Pancreas (tissue), 10 donors: Measurements from ENCODE around the gene POU5F1. TPM values are rescaled to one million over a fixed set of nuclear protein-coding genes. Genes with fewer than 3 reads are reported as not detected.

Experiments used
- ATAC-seq, 4 donors: fragments of 200-7000 bp; cut with Tn5 transposase; one replicate each; pipeline versions ENCODE4 v1.8.0 to v1.9.1; 2020; ENCODE audit warnings: mild to moderate bottlenecking in 4 of 4, moderate library complexity in 4 of 4
- DNase-seq, 6 donors: peaks; one replicate each; pipeline ENCODE4 v3.0.0-alpha.2; 2020
- FAIRE-seq: peaks from 2 replicates; lab custom pipeline; 2012; peaks lifted over from hg19 to GRCh38; lab: Jason Lieb, UNC
- H3K27ac ChIP-seq, 4 donors: fragments of 200-600 bp; sonication (generic); 1 replicate in 3 of 4; 2 replicates in 1 of 4; pipeline versions ENCODE4 v1.5.0 to v1.8.0; 2020
- H3K27me3 ChIP-seq, 4 donors: fragments of 200-600 bp; one replicate each; pipeline ENCODE4 v1.8.0; 2021
- H3K36me3 ChIP-seq, 3 donors: fragments of 200-600 bp; sonication (generic) in 1 of 3; one replicate each; pipeline versions ENCODE4 v1.5.0 to v1.8.0; 2020 to 2021
- H3K4me1 ChIP-seq, 3 donors: fragments of 200-600 bp; one replicate each; pipeline ENCODE4 v1.8.0; 2021
- H3K4me3 ChIP-seq, 4 donors: fragments of 200-600 bp; sonication (generic) in 2 of 4; one replicate each; pipeline versions ENCODE4 v1.5.0 to v1.8.0; 2020 to 2021
- H3K9me3 ChIP-seq, 4 donors: fragments of 200-600 bp; one replicate each; pipeline ENCODE4 v1.8.0; 2021
- WGBS, 2 donors: extraction: QIAGEN DNeasy Blood & Tissue Kit; methylation state at CpG; one replicate each; pipeline ENCODE4 v1.1.7; 2013; 5-methylcytosine and 5-hydroxymethylcytosine counted together
- intact Hi-C, 3 donors: fragments of 100-400 bp; cut with DNase I; formaldehyde crosslinking; loops; one replicate each; pipeline versions ENCODE4 v1.11.1 to v1.14.2; 2022
- polyA plus RNA-seq, 2 donors: library from polyadenylated mRNA; stranded (reverse); fragments of 200-250 nt; gene quantifications; one replicate each; pipeline ENCODE4 v1.2.3, GENCODE V29; 2013
- total RNA-seq, 6 donors: library from RNA; stranded (reverse); fragmentation: NEBNext Ultra II Directional in 4 of 6; extraction: Animal tissue kit (Norgen Biotek cat#: 25700) in 4 of 6; gene quantifications; one replicate each; pipeline versions ENCODE4 v1.2.1 to v1.2.4, GENCODE V29; 2021 to 2023
- TF ChIP-seq, protein P1 (sequence below), 4 donors: fragments of 200-600 bp; sonication (generic) in 3 of 4; IDR thresholded peaks; one replicate each; pipeline versions ENCODE4 v1.5.0 to v1.8.0; 2021; ENCODE audit warnings: antibody characterized with exemption in 4 of 4
- donor health status: healthy with polysubstance abuse.
- donor health status: DM: no; HTN: no; CAD: no; lungs with moderate emphysema.
- donor health status: DM: no; HTN: no; CAD: no.
- donor health status: control.
- donor health status: control.
- donor health status: Bipolar disorder and iron deficiency.
- donor health status: DM: yes; HTN: yes; CAD: no.
- donor health status: DM: no; HTN: no; CAD: no.
- donor health status: DM: no; HTN: no; CAD: no.
- donor health status: DM: yes; HTN: yes; CAD: no.

The POU5F1 gene
- total and polyA plus RNA-seq, 8 donors = 1.1 to 32.1 (median 4.3) TPM

DNA sequence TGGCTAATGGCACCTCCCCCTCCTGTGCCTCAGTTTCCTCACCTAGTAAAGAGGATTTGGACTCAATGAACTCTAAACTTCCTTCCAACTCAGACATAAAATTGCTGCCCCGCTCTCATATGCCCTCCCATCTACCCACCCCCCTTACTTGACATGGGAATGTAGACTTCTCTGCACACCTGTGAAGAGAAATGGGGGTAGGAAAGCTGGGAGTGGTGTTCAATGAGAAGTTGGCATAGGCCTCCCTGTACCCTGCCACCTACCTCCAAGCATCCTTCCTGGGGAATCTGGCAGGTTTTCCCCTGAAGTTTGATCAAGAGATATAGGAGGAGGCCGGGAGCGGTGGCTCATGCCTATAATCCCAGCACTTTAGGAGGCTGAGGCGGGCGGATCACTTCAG lies 3.9 kb upstream of the POU5F1 start:
- DNase-seq (peak in 1 of 6 donors; percentile 19), ATAC-seq (peak in 2 of 4 donors; percentile 70 to 71), FAIRE-seq (no peak)
- H3K4me1 ChIP-seq = peaks cover 0 to 23% (median 19%) of the 10 kb centered on the region in 3 donors
- TF ChIP-seq, protein P1, sequence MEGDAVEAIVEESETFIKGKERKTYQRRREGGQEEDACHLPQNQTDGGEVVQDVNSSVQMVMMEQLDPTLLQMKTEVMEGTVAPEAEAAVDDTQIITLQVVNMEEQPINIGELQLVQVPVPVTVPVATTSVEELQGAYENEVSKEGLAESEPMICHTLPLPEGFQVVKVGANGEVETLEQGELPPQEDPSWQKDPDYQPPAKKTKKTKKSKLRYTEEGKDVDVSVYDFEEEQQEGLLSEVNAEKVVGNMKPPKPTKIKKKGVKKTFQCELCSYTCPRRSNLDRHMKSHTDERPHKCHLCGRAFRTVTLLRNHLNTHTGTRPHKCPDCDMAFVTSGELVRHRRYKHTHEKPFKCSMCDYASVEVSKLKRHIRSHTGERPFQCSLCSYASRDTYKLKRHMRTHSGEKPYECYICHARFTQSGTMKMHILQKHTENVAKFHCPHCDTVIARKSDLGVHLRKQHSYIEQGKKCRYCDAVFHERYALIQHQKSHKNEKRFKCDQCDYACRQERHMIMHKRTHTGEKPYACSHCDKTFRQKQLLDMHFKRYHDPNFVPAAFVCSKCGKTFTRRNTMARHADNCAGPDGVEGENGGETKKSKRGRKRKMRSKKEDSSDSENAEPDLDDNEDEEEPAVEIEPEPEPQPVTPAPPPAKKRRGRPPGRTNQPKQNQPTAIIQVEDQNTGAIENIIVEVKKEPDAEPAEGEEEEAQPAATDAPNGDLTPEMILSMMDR (IDR thresholded peaks at IDR 0.05) = no peak
- H3K4me3 ChIP-seq = no peak overlapping the region
- H3K36me3 ChIP-seq = peaks cover 0 to 6% (median 0%) of the 10 kb centered on the region in 3 donors
- H3K9me3 ChIP-seq = no peaks in the 10 kb centered on the region
- WGBS, 2 donors = 59 to 73% methylated on average over 5 of the region's 5 CpGs
- intact Hi-C loops = no loop called here
- H3K27me3 ChIP-seq = no peaks in the 10 kb centered on the region
- H3K27ac ChIP-seq = no peak overlapping the region

DNA sequence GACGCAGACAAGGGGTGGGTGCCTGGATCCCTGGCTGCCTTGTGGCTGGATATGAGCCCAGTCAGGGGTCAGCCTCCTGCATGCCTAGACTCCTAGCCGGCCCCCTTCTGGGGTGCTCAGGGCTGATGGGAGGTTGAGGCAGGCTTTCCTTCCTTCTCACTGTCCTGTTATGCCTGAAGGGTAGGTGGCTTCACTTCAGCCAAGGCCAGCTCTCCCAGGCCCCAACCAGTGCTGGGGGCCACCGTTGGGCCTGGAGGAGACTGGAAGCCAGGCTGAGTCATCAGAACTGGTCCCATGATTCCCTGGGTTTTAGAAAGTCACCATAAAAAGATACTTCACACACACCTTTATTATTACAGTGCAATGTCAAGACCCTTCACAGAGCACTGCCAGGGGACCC lies 2.9 kb upstream of the POU5F1 start:
- 68 to 75% methylated on average over 2 to 3 of the region's 3 CpGs for WGBS, 2 donors
- FAIRE-seq (no peak), ATAC-seq (no peak), DNase-seq (peak in 1 of 6 donors; percentile 46)
- Histone ChIP-seq H3K27ac (no peak overlapping the region), H3K27me3 (no peaks in the 10 kb centered on the region), H3K9me3 (no peaks in the 10 kb centered on the region), H3K4me1 (peaks cover 0 to 23% (median 13%) of the 10 kb centered on the region in 3 donors), H3K4me3 (no peak overlapping the region), H3K36me3 (peaks cover 0 to 6% (median 0%) of the 10 kb centered on the region in 3 donors)
- intact Hi-C loops = no loop called here
- TF ChIP-seq, protein P1 (IDR thresholded peaks at IDR 0.05) = no peak

DNA sequence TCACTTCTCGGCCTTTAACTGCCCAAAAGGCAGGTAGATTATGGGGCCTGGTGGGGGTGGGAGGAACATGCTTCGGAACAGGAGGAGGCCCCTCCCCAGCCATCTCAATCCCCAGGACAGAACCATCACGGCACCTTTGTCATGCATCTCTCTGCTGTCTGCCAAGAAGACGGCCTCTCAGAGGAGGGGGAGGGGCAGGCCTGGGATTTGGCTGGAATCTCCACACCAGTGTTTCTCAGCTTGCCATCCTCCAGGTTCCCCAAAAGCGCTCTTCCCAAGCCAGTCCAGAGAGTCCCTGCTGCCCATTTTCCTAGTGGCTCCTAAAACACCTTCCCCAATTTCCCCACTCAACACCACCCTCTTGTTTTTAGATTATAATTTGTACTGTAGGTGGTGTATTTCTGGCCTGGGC lies 2.5 kb upstream of the POU5F1 start:
- Histone ChIP-seq H3K9me3 (no peaks in the 10 kb centered on the region), H3K4me1 (peaks cover 0 to 23% (median 13%) of the 10 kb centered on the region in 3 donors), H3K27ac (no peak overlapping the region), H3K27me3 (no peaks in the 10 kb centered on the region), H3K4me3 (no peak overlapping the region), H3K36me3 (peaks cover 0 to 6% (median 0%) of the 10 kb centered on the region in 3 donors)
- 71 to 73% methylated on average over 5 of the region's 5 CpGs for WGBS, 2 donors
- DNase-seq (peak in 1 of 6 donors; percentile 28), ATAC-seq (no peak), FAIRE-seq (no peak)
- TF ChIP-seq, protein P1 (IDR thresholded peaks at IDR 0.05) = no peak
- intact Hi-C loops = no loop called here

DNA sequence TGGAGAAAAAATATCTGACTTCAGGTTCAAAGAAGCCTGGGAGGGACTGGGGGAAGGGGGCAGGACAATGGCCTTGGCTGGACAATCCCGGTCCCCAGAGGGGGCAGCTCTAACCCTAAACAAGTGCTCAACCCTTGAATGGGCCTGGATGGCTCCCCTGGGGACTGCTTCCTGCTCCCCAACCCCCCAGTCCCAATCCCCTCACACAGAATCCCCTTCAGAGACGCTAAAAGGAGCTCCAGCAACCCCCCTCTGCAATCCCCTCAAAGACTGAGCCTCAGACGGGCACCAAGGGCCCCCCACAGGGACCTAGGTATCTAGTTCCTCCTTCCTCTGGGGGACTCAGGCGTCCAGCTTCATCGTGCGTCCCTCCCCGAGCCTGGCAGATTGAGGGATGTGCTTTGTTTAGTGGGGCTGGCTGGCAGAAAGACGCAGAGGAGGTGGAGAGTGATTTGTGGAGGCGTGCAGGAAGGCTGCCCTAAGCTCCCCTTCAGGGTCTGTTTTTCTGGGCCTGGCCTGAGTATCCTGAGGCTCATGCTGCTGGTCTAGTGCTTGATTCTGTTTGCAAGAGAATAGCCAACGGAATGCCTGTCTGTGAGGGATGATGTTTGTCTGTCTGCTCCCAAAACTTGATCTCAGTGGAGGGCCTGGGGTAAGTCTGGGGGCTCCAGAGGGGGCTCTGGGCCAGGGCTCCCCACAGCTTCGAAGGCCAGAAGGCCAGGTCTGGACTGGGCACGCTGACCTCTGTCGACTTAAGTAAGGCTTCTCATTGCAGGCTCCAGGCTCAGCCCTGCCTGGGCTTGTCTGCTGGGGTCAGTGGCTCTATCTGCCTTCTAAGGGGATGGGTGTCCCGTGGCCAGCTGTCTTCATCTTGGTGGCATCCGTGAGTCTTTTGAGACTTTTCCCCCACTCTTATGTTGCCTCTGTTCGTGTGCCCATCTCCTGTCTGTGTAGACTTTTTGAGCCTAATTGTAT lies 1.7 kb upstream of the POU5F1 start:
- intact Hi-C loops = no loop called here
- DNase-seq (peak in 1 of 6 donors; percentile 54), ATAC-seq (no peak), FAIRE-seq (no peak)
- Histone ChIP-seq H3K4me3 (no peak overlapping the region), H3K9me3 (no peaks in the 10 kb centered on the region), H3K4me1 (peaks cover 0 to 23% (median 13%) of the 10 kb centered on the region in 3 donors), H3K36me3 (peaks cover 0 to under 1% (median 0%) of the 10 kb centered on the region in 3 donors), H3K27ac (no peak overlapping the region), H3K27me3 (no peaks in the 10 kb centered on the region)
- 78 to 82% methylated on average over 16 of the region's 16 CpGs for WGBS, 2 donors
- TF ChIP-seq, protein P1 (IDR thresholded peaks at IDR 0.05) = no peak
